IPS-NIHi7 (cell line): ENCODE data around the gene TEX22.

Source experiments
- DNase-seq: peaks from one replicate; pipeline ENCODE4 v3.0.0; 2012; ENCODE audit warnings: mixed read lengths; ENCODE audit errors: extremely low spot score

The TEX22 gene

DNA sequence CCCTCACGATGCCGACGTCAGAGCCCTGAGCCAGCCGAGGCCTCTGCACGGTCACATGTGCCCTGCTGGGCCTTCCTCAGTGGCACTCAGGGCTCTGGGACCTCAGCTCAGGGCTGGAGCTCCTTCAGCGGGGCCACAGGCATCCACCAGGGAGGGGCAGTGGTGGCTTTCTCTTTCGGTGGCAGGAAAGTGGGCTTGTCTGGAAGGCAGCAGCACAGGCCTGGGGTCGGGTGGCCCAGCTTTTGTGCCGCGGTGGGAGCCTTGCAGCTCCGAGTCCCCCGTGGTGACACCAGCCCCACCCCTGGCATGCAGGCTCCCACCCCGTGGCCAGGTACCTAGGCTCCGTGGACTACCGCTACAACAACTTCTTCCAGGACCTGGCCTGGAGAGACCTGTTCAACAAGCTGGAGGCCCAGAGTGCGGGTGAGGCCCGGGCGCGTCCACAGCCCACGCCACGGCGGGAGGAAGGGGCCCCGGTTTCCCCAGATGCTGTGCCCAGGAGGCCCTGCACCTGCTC lies 14.2 kb upstream of the TEX22 start:
- no peak for DNase-seq

DNA sequence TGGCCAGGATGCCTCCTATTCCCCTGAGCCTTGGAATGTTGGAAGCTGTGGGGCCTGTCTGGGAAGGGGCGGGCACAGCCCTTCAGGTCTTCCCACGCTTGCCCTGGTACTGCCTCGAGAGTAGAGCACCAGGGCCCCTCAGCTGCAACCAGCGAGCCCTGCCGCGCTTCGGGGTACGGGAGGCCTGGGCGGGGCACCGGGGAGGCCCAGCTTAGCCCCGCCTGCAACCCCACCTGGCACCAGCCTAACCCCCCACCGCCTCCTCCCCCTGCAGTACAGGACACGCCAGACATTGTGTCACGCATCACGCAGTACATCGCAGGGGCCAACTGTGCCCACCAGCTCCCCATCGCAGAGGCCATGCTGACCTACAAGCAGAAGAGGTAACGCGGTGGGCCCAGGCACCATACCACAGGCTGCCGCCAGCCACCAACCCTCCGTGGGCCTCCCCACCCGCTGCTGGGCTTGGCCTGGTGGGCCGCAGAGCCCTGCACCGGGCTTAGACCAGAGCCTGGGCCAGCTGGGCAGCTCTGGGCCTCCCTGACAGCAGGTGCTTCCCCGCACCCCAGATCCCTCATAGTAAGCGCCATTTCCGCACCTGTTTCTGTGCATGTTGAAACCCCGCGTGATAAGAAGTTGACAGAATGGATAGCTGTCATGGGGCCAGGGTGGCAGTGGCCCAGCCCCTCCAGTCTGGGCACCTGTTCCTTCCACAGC lies 13.6 kb upstream of the TEX22 start:
- DNase-seq, result no peak

DNA sequence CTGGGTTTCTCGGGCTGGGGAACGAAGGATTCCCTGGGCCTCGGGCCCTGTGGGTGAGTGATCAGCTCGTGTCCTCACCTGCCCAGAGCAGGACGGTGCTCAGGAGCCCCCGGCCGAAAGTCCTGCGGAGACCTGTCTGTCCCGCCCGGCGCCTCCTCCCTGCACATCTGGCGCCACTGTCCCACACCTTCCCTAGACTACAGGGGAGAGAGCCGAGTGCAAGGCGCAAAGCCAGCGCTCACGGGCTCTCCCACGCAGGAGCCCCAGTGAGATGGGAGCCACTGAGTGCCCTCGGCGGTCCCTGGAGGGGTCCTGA lies 13.1 kb upstream of the TEX22 start:
- no peak for DNase-seq

DNA sequence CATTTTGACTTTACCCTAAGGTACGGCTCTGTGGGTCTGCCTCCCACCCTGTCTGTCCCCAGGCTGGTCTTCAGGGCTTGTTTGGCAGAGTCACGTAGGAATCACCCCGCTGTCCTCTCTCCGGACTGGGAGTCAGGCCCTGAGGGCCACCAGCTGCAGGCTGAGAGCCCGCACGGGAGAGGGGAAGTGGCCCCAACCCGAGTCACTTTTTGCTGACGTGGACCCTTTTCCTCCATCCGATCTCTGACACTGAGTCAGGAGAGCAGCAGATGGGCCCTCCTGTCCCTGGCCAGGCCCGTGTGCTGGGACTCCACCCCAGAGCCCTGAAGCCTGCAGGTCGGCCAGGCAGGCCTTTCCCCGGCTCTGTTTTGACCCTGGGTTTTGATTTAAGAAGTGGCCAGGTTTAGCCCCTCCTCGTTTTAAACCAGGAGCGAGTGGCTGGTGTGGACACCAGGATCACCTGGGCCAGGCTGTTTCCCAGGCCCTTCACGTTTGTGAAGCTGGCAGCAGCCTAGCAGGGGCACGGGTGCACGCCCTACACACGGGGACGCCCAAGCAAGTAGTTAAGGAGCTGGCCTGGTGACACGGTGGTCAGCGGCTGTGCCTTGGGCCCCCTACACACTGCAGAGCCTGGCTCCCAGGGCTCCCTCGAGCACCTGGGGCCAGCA lies 12.5 kb upstream of the TEX22 start:
- no peak for DNase-seq

DNA sequence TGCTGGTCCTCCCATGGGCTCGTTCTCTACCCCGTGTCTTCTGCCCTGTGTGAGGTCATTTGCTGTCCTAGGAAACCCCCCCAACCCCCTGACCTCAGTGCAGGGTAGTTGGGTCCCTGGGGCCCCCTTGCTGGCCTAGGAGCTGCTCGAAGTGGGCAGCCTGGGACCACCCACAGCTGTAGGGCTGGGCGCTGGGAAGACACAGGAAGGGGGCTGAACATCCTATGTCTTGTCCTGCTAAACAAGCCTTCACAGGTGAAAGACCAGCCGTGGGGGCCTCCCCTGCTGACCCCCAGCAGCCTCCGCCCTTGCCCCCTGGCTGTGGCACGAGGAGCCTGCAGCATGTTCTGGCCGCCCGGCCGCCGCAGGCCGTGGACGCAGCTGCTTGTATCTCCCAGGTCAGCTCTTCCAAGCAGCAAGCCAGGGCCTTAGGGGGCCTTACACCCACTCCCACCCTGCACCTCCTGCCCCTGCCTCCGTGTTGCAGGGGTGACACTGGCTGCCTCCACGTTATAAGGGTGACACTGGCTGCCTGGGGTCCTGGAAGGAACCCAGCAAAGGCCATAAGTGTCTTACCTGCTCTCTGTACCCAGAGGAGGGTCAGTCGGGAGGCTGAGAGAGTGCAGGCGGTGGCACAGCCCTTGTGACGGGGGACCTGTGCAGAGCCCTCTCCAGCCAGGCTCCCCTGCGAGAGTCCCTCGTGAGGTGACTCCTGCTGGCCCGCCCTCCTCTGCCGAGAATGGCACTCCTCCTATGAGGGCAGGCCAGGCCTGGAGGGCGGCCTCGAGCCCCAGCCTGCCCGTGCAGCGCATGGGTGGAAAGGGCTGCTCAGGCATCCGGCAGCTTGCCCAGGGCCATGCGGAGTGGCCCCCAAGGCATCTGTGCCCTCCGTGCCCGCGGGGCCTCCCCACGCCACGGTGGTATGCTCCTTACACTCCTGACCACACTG lies 11.5 kb upstream of the TEX22 start:
- no peak for DNase-seq

DNA sequence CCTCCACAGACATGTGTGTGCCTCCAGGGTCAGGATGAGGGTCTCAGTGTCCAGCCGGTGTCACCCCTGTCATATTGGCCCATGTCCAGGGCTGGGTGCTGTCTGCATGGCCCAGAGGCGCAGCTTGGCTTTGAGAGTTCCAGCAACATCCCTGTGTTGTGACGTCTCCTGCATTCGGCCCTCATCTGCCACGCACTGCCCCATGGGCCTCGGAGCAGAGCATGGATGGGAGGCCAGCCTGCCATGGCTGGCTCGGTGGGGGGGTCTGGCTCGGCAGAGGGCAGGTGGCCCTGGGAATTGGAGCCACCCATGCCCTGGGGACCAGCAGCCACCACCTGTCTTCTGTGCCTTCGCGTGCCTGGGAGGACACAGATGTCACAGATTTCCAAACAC lies 10.8 kb upstream of the TEX22 start:
- DNase-seq, result no peak

DNA sequence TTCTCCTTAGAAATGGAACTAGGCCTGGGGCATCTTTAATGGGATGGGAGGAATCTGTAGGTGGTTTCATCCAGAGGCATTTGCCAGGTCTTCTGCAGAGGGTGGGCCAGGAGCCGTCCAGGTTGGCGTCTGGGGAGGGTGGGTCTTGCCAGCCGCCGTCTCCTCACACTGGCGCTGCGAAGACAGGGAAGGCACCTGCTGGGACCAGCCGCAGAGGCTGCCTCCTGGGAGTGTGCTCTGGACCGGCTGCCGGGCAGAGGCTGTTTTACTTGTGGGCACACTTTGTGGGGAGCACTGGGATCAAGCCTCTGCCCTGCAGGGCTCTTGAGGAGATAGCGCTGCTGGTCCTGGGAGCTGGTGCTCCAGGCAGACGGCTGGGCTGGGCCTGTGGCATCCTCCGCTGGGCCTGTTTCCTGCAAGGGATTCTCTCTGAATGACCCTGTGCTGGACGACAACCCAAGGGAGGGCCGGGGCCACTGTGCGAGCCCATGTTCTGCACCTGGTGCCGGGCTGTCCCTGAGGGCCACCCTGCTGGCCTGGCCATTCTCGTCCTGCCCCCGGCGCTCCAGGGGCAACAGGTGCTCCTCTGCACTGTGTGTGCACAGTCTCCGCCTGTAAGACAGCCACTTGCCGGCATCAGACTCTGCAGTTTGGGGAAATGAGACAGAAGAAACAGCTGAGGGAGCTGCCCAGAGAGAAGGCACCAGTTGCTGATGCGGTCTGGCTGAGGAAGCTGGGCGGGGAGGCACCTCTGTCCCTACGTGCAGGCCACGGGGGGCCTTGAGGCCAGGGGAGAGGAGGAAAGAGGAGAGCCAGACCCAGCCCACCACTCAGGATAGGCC lies 10.0 kb upstream of the TEX22 start:
- no peak for DNase-seq

DNA sequence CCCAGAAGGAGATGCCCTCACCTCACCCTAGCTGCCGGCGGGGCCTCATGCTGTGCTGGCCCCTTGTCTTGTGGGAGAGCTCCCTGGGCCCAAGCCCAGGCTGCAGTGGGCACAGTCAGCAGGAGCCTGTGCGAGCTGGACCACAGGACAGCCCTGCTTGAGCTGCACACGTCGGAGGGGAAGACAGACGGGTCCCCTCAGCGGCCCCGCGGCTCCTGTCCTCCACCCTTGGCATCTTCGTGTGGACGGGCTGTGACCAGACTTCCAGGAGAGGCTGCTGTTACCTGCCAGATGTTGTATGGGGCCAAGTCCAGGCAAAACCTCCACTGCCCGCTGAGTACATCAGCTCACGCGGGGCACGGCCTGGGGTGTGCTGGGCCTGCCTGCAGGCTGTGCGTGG lies 9.4 kb upstream of the TEX22 start:
- DNase-seq, result no peak

DNA sequence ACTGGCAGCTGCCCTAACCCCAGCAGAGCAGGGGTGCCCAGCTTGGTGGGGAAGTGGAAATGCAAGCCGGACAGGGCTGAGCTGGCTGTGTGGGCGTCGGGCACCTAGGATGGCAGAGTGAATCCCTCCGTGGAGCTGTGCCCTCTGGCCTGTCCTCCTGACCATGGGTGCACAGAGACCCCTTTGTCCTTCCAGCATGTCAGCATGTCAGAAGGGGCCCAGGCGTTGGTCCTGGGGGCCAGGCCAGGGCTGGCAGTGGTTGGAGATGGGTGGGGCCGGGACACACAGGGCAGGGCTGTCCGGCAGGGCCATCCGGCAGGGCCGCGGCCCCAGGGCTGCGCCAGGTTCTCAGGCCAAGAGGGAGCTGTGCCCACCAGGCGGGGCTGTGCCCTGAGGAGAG lies 8.8 kb upstream of the TEX22 start:
- no peak for DNase-seq

DNA sequence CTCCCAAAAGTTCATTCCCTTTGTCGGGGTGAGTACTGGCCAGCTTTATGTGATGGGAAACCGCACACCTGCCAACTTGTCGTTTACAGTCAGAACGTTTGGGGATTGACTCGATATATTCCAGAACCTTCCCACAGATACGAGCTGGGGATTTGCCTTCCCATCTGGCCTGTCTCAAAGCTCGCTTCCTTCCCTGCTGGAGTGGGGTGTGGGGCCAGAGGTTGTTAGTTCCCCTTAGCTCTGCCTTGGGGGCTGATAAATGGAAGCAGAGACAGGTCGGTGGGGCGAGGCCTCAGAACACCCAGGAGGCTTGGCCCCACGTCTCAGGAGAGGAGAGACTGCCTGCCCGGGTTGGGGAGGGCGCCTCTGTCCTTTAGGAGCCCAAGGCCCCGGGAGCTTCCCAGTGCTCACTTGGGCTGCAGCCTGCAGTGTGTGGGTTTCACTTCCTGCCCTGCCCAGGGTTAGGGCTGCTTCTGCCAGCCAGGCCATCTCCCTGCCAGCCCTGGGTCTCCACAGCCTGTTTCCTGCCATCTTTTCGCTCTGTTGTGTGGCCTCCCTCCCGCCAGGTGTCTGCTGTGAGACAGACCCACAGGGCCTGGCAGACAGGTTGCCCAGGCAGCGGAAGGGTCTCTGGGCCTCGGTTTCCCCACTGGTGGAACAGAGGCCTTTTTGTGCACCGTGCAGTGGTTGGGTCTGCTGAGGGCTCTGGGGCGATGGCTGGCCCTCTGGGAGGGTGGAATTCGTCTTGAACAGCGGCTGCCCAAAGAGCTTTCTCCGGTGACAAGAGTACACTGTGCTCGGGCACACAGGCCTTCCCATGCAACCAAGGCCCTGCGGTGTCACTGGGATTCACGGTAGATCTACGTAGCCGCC lies 8.1 kb upstream of the TEX22 start:
- DNase-seq, result no peak

DNA sequence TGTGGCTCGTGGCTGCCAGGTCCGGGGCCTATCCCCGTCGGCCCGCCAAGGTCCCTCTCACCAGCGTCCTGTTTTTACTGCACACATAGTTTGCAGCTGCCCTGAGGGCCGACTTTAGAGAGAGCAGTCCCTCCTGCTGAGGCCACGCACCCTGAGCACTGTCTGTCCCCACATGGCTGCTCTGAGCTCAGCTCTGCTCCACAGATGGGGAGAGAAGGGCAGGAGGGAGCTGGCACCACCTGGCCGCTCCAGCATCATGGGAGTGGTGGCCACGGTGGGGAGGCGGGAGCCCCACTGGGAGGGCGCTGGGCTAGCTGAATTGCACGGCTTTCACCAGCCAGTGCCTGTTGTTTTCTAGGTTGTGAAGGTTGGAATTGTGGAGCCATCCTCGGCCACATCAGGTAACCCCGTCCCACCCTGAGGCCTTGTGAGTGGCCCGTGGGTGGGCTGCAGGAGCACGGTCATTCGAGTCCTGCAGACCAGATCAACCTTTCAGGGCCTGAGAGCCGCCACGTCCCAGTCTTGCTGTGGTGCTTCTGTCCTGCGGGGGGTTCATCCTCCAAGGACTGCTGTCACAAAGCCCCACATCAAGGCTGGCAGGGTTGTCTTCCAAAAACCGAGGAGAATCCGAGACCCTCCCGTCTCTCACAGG lies 7.4 kb upstream of the TEX22 start:
- no peak for DNase-seq

DNA sequence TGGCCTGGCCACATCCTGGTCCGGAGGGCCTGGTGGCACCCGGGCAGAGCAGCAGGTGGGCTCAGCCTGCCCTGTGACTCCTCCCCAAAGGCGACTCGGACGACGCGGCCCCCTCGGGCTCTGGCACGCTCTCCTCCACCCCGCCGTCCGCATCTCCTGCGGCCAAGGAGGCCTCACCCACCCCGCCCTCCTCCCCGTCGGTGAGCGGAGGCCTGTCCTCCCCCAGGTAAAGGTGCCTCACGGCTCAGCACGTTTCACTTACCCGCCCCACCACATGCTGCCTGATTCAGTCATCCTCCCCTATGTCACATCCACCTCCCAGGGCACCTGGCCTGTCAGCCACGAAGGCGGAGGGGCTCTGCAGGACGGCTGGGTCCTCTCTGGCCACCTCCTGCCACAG lies 6.8 kb upstream of the TEX22 start:
- DNase-seq, result no peak

DNA sequence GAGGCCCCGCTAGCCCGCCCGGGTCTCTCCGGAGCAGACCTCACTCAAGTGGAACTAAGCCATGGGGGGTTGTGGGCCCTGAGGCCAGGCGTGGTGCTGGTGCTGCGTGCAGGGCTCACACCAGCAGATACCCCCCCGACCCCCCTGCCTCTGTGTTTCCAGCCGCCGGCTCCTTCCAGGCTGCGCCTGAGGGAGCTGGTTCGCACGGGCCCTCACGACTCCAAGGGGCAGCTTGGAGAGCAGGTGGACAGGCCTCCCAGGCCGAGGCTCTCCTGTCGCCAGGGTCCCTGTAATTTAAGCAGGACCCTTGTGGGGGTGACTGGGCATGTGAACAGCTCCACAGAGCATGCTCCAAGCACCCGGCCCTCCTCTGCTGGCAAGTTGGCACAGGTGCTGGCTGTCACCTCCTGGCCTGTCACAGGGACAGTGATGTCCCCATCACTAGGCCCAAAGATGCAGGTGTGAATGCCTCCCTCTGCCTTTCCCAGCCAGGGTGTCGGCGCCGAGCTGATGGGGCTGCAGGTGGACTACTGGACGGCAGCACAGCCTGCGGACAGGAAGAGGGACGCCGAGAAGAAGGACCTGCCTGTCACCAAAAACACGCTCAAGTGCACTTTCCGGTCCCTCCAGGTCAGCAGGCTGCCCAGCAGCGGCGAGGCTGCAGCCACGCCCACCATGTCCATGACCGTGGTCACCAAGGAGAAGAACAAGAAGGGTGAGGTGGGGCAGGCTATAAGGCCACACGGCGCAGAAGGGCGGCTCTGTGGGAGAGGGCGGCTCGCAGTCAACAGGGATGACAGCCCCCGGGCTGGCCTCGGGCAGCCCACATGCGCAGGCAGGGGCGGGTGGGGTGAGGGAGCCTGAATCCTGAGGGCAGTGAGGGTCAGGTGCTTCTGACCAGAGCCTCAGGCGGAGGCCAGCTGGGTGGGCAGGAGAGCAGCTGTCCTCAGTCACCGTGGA lies 5.9 kb upstream of the TEX22 start:
- DNase-seq, result no peak

DNA sequence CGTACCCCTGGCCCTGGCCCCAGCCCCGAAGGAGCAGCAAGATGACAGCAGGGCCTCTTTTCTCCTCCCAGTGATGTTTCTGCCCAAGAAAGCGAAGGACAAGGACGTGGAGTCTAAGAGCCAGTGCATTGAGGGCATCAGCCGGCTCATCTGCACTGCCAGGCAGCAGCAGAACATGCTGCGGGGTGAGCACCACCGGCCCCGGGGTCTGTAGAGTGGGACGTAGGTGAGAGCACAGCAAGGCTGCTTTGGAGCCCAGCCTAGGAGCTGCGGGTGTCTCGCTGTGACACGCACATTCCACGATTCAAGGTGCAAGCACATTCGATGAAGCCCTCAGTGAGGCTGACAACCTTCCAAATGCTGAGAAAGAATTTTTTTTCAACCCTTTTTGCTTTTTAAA lies 5.2 kb upstream of the TEX22 start:
- DNase-seq, result no peak

DNA sequence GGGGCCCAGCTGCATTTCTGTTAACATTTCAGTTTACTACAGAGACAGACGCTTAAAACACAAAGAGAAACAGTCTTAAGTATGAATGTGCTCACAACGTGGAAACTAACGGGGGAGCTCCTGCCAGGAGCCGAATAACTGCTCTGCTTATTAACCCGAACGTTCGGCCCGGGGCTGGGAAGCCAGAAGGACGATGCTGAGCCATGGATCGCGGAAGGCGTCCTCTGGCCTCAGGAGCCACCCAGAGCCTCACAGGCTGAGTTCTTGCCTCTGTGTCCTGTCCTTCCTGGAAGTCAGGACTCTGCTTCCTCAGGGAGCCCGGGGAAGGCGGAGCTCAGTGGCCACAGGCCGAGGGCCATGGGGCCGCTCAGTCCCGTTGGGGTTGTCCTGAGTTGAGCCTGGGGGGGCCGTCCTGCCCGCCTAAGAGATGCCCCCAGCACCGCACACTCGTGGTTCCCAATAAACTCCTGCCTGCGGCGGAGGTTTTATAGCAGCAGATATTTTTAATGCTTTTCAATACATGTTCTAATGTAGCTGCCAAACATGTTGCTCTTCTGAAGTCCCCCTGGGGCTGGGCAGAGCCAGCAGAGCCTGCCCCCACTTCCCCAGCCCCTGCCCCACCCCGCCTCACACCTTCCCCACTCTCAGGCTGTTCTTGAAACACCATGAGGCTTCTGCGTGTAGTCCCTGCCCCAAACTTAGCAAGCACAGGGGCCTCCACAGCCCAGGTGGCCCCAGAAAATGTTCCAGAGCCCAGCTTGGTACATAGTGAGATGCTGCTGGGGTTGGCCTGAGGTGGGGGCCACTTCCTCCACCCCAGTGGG lies 3.4 kb upstream of the TEX22 start:
- DNase-seq, result no peak

DNA sequence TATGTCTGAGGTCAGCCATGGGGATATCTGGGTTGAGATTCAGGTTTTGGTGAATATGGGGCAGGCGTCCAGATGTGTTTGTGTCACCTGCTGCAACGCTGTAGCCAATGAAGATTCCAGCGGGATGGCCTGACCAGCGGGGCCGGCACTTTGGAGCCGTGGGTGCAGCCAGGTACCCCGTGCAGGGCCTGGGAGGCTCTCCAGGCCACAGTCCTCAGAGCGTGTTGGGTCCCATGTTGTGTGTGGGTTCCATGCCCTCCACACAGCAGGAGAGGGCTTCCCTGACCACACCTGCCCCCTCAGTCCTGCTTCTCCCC lies 2.8 kb upstream of the TEX22 start:
- DNase-seq, result no peak

DNA sequence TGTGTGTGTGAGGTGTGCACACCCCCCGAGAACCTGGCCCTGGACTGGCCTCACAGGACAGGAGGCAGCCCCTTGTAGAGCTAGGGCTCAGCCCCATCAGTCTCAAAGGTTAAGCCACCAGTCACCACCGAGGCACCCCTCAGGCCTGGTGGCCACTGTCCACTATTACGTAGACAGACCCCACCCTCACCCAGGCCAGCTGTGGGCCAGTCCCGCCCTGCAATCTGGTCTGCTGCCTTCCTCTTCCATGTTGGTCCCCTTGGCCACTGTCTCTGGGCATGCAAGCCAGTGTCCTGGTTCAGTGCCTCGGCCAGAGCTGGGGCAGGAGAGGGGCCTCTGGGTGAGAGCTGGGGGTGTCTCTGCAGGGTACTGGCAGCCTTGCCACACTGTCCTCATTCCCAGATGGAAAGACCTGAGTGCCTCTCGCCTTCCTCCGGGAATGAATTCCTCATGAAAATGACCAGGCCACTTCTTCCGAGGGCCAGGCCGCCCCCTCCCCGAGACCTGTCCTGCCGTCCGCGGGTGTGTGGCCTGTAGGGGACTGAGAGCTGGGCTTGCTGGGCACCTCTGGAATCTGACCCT lies 897 bp upstream of the TEX22 start:
- DNase-seq, result no peak
